Gastrocnemius medialis (tissue), 4 donors: ENCODE results near the gene SMIM13. TPM values are rescaled to one million over a fixed set of nuclear protein-coding genes. Genes with fewer than 3 reads are reported as not detected.
"Not testable (repeated sequence)": the region's sequence is repeated elsewhere in the genome, so short reads cannot be mapped to it uniquely, and the experiment has no call there.

Source experiments
- ATAC-seq, 2 donors: fragments of 150-250 bp; one replicate each; pipeline ENCODE4 v1.9.1; 2016
- DNase-seq, 2 donors: peaks; one replicate each; pipeline ENCODE4 v3.0.0-alpha.2; 2019
- H3K27ac ChIP-seq, 4 donors: fragments of 200-600 bp; sonication (generic); 1 replicate in 1 of 4; 2 replicates in 3 of 4; pipeline ENCODE4 v1.5.1; 2016 to 2018; ENCODE audit warnings: mild to moderate bottlenecking in 2 of 4, moderate library complexity in 1 of 4
- H3K27me3 ChIP-seq, 3 donors: fragments of 200-600 bp; sonication (generic) in 2 of 3; 1 replicate in 1 of 3; 2 replicates in 2 of 3; pipeline versions ENCODE4 v1.5.1 to v1.6.0; 2016 to 2019; ENCODE audit warnings: mild to moderate bottlenecking in 1 of 3, moderate library complexity in 1 of 3
- H3K36me3 ChIP-seq, 2 donors: fragments of 200-600 bp; sonication (generic) in 1 of 2; one replicate each; pipeline ENCODE4 v1.5.1; 2017 to 2018
- H3K4me1 ChIP-seq, 2 donors: fragments of 200-600 bp; sonication (generic) in 1 of 2; one replicate each; pipeline ENCODE4 v1.5.1; 2016 to 2017; ENCODE audit warnings: mild to moderate bottlenecking in 2 of 2
- H3K4me3 ChIP-seq, 4 donors: fragments of 200-600 bp; sonication (generic) in 3 of 4; 1 replicate in 1 of 4; 2 replicates in 3 of 4; pipeline ENCODE4 v1.5.1; 2016 to 2019; ENCODE audit warnings: mild to moderate bottlenecking in 2 of 4
- H3K9me3 ChIP-seq, 3 donors: fragments of 200-600 bp; sonication (generic) in 2 of 3; 1 replicate in 1 of 3; 2 replicates in 2 of 3; pipeline ENCODE4 v1.5.1; 2016 to 2019
- POLR2A ChIP-seq, 2 donors: fragments of 450-650 bp; IDR thresholded peaks; one replicate each; pipeline ENCODE4 v1.6.1; 2017; ENCODE audit warnings: antibody characterized with exemption in 2 of 2, mild to moderate bottlenecking in 2 of 2, moderate library complexity in 2 of 2
- in situ Hi-C, 4 donors: fragments of 200-750 bp; cut with MboI; loops; one replicate each; pipeline versions ENCODE4 v1.15.0 to v1.8.0; 2017; ENCODE audit warnings: low sequenced_read_pairs in 4 of 4
- intact Hi-C: fragments of 100-400 bp; cut with DNase I; formaldehyde crosslinking; loops from one replicate; pipeline ENCODE4 v1.15.1; 2023; ENCODE audit warnings: low total_unique reads
- total RNA-seq, 4 donors: library from RNA; depleted of rRNA; stranded (reverse); fragments of >200 nt; gene quantifications; one replicate each; pipeline versions ENCODE4 v1.1.0 to v1.2.3, GENCODE V29; 2016
- TF ChIP-seq, protein P1 (sequence below), 5 experiments: fragments of 450-650 bp in 3 of 5; fragments of 200-600 bp in 2 of 5; sonication (generic) in 2 of 5; IDR thresholded peaks in 4 of 5; conservative IDR thresholded peaks in 1 of 5; 1 replicate in 4 of 5; 2 replicates in 1 of 5; pipeline ENCODE4 v1.5.1; 2016 to 2019; ENCODE audit warnings: antibody characterized with exemption in 5 of 5, mild to moderate bottlenecking in 3 of 5, moderate library complexity in 3 of 5

Gene SMIM13
- total RNA-seq, 4 donors from 2014 or later, result 9.9 to 12.8 (median 12.3) TPM

DNA sequence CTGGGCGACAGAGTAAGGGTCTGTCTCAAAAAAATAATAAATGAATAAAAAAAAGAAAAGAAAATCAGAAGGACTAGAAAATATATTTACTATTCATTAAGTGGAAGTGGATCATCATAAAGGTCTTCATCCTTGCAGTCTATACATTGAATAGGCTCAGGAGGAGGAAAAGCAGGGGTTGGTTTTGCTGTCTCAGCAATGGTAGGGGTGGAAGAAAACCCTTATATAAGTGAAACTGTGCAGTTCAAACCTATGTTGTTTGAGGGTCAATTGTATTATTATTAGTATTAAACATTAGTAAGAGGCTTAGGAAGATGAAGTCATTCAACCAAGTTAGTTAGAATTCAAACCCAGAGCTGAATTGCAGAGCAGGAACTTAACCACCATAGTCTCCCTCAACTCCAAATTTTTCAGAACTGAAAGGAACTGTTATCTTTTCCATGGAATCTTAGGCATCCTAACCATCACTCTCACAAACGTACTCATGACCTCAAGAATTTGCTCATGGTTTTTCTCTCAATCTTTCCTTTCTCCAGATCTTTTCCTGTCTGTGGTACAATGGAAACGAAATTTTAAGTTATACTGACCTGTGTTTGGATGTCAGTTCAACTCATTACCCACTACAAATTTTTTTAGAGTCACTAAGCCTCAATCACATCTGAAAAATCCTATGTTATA lies 7.7 kb upstream of the SMIM13 start:
- intact Hi-C loops, result no loop called here
- Histone ChIP-seq H3K27me3 (no peaks in the 10 kb centered on the region), H3K36me3 (no peaks in the 10 kb centered on the region), H3K4me1 (no peaks in the 10 kb centered on the region), H3K4me3 (no peak overlapping the region), H3K27ac (no peak overlapping the region), H3K9me3 (no peaks in the 10 kb centered on the region)
- in situ Hi-C loops, result no loop called here
- DNase-seq (no peak), ATAC-seq (no peak)
- TF ChIP-seq POLR2A (IDR thresholded peaks at IDR 0.05), result no peak
- TF ChIP-seq, protein P1, sequence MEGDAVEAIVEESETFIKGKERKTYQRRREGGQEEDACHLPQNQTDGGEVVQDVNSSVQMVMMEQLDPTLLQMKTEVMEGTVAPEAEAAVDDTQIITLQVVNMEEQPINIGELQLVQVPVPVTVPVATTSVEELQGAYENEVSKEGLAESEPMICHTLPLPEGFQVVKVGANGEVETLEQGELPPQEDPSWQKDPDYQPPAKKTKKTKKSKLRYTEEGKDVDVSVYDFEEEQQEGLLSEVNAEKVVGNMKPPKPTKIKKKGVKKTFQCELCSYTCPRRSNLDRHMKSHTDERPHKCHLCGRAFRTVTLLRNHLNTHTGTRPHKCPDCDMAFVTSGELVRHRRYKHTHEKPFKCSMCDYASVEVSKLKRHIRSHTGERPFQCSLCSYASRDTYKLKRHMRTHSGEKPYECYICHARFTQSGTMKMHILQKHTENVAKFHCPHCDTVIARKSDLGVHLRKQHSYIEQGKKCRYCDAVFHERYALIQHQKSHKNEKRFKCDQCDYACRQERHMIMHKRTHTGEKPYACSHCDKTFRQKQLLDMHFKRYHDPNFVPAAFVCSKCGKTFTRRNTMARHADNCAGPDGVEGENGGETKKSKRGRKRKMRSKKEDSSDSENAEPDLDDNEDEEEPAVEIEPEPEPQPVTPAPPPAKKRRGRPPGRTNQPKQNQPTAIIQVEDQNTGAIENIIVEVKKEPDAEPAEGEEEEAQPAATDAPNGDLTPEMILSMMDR (IDR thresholded peaks at IDR 0.05 in 4 of 5, conservative IDR thresholded peaks at IDR 0.05 in 1 of 5), result no peak

DNA sequence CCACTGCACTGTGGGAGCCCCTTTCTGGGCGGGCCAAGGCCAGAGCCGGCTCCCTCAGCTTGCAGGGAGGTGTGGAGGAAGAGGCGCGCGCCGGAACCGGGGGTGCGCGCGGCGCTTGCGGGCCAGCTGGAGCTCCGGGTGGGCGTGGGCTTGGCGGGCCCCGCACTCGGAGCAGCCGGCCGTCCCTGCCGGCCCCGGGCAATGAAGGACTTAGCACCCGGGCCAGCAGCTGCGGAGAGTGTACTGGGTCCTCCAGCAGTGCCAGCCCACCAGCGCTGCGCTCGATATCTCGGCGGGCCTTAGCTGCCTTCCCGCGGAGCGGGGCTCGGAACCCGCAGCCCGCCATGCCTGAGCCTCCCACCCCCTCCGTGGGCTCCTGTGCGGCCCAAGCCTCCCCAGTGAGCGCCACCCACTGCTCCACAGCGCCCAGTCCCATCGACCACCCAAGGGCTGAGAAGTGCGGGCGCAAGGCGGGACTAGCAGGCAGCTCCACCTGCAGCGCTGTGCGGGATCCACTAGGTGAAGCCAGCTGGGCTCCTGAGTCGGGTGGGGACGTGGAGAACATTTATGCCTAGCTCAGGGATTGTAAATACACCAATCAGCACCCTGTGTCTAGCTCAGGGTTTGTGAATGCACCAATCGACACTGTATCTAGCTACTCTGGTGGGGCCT lies 6.4 kb upstream of the SMIM13 start:
- H3K9me3 ChIP-seq, ATAC-seq, DNase-seq, H3K36me3 ChIP-seq, H3K27me3 ChIP-seq, H3K4me1 ChIP-seq, H3K4me3 ChIP-seq, H3K27ac ChIP-seq, in situ Hi-C loops, intact Hi-C loops: not testable (repeated sequence)

DNA sequence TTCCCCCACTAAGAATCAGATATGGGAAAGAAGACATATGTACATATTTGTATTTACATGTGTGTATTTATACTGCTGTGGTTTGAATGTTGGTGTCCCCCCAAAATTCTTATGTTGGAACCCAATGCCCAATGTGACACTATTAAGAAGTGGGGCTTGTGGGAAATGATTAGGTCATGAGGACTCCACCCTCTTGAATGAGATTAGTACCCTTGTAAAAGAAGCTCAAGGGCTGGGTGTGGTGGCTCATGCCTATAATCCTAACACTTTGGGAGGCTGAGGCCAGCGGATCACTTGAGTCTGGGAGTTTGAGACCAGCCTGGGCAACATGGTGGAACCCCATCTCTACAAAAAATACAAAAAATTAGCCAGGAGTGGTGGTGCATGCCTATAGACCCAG lies 3.9 kb upstream of the SMIM13 start:
- no peak for DNase-seq
- TF ChIP-seq, protein P1 (IDR thresholded peaks at IDR 0.05 in 4 of 5, conservative IDR thresholded peaks at IDR 0.05 in 1 of 5), result no peak
- no peak for TF ChIP-seq POLR2A (IDR thresholded peaks at IDR 0.05)
- H3K9me3 ChIP-seq, result no peaks in the 10 kb centered on the region
- intact Hi-C loops (loop anchor here (5.0 kb wide), 1 partner anchor 143 kb away; the partner anchor contains the start of gene NEDD9), in situ Hi-C loops (no loop called here)
- ATAC-seq, result no peak
- peaks cover 4 to 9% of the 10 kb centered on the region in 2 donors for H3K4me1 ChIP-seq
- H3K27ac ChIP-seq, result no peak overlapping the region
- H3K36me3 ChIP-seq, result no peaks in the 10 kb centered on the region
- H3K27me3 ChIP-seq, result no peaks in the 10 kb centered on the region
- H3K4me3 ChIP-seq, result no peak overlapping the region

DNA sequence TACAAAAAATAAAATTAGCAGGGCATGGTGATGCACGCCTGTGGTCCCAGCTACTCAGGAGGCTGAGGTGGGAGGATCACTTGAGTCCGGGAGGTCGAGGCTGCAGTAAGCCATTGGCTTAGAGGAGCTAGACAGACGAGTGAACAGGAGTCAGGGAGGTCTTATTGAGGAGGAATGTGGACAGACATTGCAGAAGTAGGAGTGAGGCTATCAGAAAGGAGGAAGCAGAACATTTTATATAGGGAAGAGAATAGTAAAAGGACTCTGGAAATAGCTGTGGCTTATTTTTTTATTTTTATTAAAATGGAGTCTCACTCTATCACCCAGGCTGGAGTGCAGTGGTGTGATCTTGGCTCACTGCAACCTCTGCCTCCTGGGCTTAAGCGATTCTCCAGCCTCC lies 2.5 kb upstream of the SMIM13 start:
- H3K9me3 ChIP-seq, DNase-seq, ATAC-seq, in situ Hi-C loops, H3K4me3 ChIP-seq, H3K36me3 ChIP-seq, H3K27me3 ChIP-seq, H3K27ac ChIP-seq: not testable (repeated sequence)
- H3K4me1 ChIP-seq, result peaks cover 16 to 18% of the 10 kb centered on the region in 2 donors
- intact Hi-C loops, result loop anchor here (5.0 kb wide), 1 partner anchor 141 kb away; the partner anchor contains the start of gene NEDD9

DNA sequence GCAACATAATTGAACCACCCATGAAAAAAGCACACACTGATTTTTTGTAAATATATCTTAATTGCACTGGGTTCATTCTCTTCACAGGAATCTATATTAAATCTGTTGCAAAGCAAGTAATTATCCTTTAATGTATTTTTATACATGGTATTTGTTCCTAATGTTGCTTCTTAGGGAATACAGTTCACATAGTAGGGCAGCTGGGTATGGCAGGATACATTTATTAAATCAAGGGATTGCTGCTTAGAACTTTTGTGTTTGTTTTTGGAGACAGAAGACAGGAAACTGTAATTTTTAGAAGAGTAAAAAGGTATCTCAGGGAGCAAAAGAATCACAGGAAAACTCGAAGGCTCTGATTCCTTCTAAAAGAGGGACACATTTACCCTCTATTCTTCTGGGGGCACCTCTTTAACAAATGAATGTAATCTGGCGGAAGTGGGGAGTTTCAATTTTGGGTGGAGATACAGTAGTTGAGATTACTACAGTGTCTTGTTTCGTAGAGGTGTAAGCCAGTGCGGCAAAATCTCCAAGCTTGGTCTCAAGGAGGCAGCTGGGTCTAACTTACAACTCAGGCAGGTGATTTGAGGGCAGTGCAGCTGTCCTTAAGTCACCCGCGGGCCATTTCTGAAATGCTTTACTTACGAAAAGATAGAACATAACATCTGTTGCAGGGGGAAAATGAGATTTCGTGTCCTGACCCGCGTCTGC lies 812 bp upstream of the SMIM13 start:
- intact Hi-C loops (loop anchor here (1.0 to 5.0 kb wide), 2 partner anchors 139 to 399 kb away; partner anchors contain the start of genes C6orf52, NEDD9 and PAK1IP1), in situ Hi-C loops (no loop called here)
- H3K27ac ChIP-seq, result peak overlapping the region; percentile 94 to 97 (median 95)
- peak; percentile 43 to 59 for ATAC-seq
- peak; percentile 4 to 43 for DNase-seq
- H3K4me1 ChIP-seq, result peaks cover 16 to 18% of the 10 kb centered on the region in 2 donors
- no peaks in the 10 kb centered on the region for H3K9me3 ChIP-seq
- TF ChIP-seq, protein P1 (IDR thresholded peaks at IDR 0.05 in 4 of 5, conservative IDR thresholded peaks at IDR 0.05 in 1 of 5), result no peak
- no peak for TF ChIP-seq POLR2A (IDR thresholded peaks at IDR 0.05)
- peak overlapping the region; percentile 78 to 91 (median 86) for H3K4me3 ChIP-seq
- H3K36me3 ChIP-seq, result no peaks in the 10 kb centered on the region
- H3K27me3 ChIP-seq, result no peaks in the 10 kb centered on the region
